ENCODE data around the gene HPSE2.

Gene HPSE2

GRCh38 chr10:98489561-98490481 is 745.8 kb downstream of the HPSE2 start:
- DNase-seq (ENCODE audit: low read depth) = no peak

- DNase-seq (ENCODE audit: low read depth) = no peak
Observed at GRCh38 chr10:98488669-98489430, 746.8 kb downstream of the HPSE2 start.

GRCh38 chr10:98487649-98488048 is 748.0 kb downstream of the HPSE2 start:
- no peak for DNase-seq (ENCODE audit: low read depth)

GRCh38 chr10:98486421-98486820 is 749.2 kb downstream of the HPSE2 start:
- DNase-seq (ENCODE audit: low read depth) = no peak

GRCh38 chr10:98485959-98486358 is 749.7 kb downstream of the HPSE2 start:
- DNase-seq (ENCODE audit: low read depth) = no peak

- no peak for DNase-seq (ENCODE audit: low read depth)
Observed at GRCh38 chr10:98483658-98484057, 752.0 kb downstream of the HPSE2 start.

- no peak for DNase-seq (ENCODE audit: low read depth)
Observed at GRCh38 chr10:98482096-98482495, 753.6 kb downstream of the HPSE2 start.

- no peak for DNase-seq (ENCODE audit: low read depth)
Observed at GRCh38 chr10:98481404-98481945, 754.2 kb downstream of the HPSE2 start.

- no peak for DNase-seq (ENCODE audit: low read depth)
Observed at GRCh38 chr10:98478430-98479222, 757.0 kb downstream of the HPSE2 start.

- DNase-seq (ENCODE audit: low read depth) = no peak
Observed at GRCh38 chr10:98477861-98478260, 757.8 kb downstream of the HPSE2 start.

- no peak for DNase-seq (ENCODE audit: low read depth)
Observed at GRCh38 chr10:98474628-98475027, 761.0 kb downstream of the HPSE2 start.

GRCh38 chr10:98472196-98472595 is 763.5 kb downstream of the HPSE2 start:
- no peak for DNase-seq (ENCODE audit: low read depth)

- no peak for DNase-seq (ENCODE audit: low read depth)
Observed at GRCh38 chr10:98470850-98471249, 764.8 kb downstream of the HPSE2 start.

- no peak for DNase-seq (ENCODE audit: low read depth)
Observed at GRCh38 chr10:98469001-98469931, 766.4 kb downstream of the HPSE2 start.

GRCh38 chr10:98467506-98468318 is 767.9 kb downstream of the HPSE2 start:
- DNase-seq (ENCODE audit: low read depth) = peak; percentile 45

- no peak for DNase-seq (ENCODE audit: low read depth)
Observed at GRCh38 chr10:98466861-98467505, 768.7 kb downstream of the HPSE2 start.

GRCh38 chr10:98465866-98466265 is 769.8 kb downstream of the HPSE2 start:
- no peak for DNase-seq (ENCODE audit: low read depth)

GRCh38 chr10:98463976-98464754 is 771.5 kb downstream of the HPSE2 start:
- DNase-seq (ENCODE audit: low read depth) = no peak

GRCh38 chr10:98463016-98463415 is 772.6 kb downstream of the HPSE2 start:
- DNase-seq (ENCODE audit: low read depth) = no peak
